H1 (cell line): Measurements from ENCODE around the gene PLCB1. TPM values are rescaled to one million over a fixed set of nuclear protein-coding genes. Genes with fewer than 3 reads are reported as not detected.

ENCODE experiments used
- CTCF ChIA-PET: fragments of 300-600 bp; sonication (Branson Sonifier 250); formaldehyde crosslinking; loops from one replicate; lab custom pipeline; 2021; ENCODE audit not compliant: partially characterized antibody; lab: Charles Lee
- POLR2A ChIA-PET: fragments of 300-600 bp; sonication (Branson Sonifier 250); formaldehyde crosslinking; loops from one replicate; lab custom pipeline; 2021; ENCODE audit warnings: inconsistent platforms; ENCODE audit not compliant: partially characterized antibody; lab: Charles Lee
- DNase-seq, 2 experiments: peaks; one replicate each; pipeline versions ENCODE4 v3.0.0 to v3.0.0-alpha.2; 2010 to 2022; ENCODE audit warnings: low spot score in 2 of 2, low read depth in 1 of 2, mixed read lengths in 1 of 2
- FAIRE-seq: peaks from 2 replicates; lab custom pipeline; 2011; peaks lifted over from hg19 to GRCh38; lab: Jason Lieb, UNC
- H2AFZ ChIP-seq: 2 replicates; pipeline ENCODE4 v1.8.1; 2012; ENCODE audit warnings: low read length, inconsistent platforms
- H2AK5ac ChIP-seq: 2 replicates; pipeline ENCODE4 v1.6.1; 2013; ENCODE audit warnings: low read depth, low read length
- H2BK120ac ChIP-seq: replicated peaks from 2 replicates; pipeline ENCODE3; 2013; ENCODE audit warnings: low read depth, low read length, inconsistent platforms
- H2BK12ac ChIP-seq: 2 replicates; pipeline ENCODE4 v1.6.1; 2013; ENCODE audit warnings: low read depth, low read length
- H2BK15ac ChIP-seq: 2 replicates; pipeline ENCODE4 v1.6.1; 2013; ENCODE audit warnings: low read length
- H2BK20ac ChIP-seq: 2 replicates; pipeline ENCODE4 v1.6.1; 2013; ENCODE audit warnings: low read length
- H2BK5ac ChIP-seq: 2 replicates; pipeline ENCODE4 v1.6.1; 2013; ENCODE audit warnings: low read depth, low read length
- H3K14ac ChIP-seq: 2 replicates; pipeline ENCODE4 v1.6.1; 2013; ENCODE audit warnings: inconsistent platforms; ENCODE audit not compliant: insufficient read length
- H3K18ac ChIP-seq: 2 replicates; pipeline ENCODE4 v1.6.1; 2013; ENCODE audit warnings: low read length; ENCODE audit errors: extremely low read depth
- H3K23ac ChIP-seq: 2 replicates; pipeline ENCODE4 v1.6.1; 2013; ENCODE audit warnings: inconsistent platforms; ENCODE audit not compliant: insufficient read length
- H3K23me2 ChIP-seq: 2 replicates; pipeline ENCODE4 v1.6.1; 2013; ENCODE audit warnings: low read depth, low read length
- H3K27ac ChIP-seq: 2 replicates; pipeline ENCODE4 v1.6.1; 2011; ENCODE audit warnings: low read depth, low read length, inconsistent platforms
- H3K27me3 ChIP-seq, 4 experiments: replicated peaks in 1 of 4; 1 replicate in 1 of 4; 2 replicates in 3 of 4; pipeline versions ENCODE4 v1.6.1 to v1.8.1; 2011 to 2013; ENCODE audit warnings: low read length in 3 of 4, mild to moderate bottlenecking in 3 of 4, inconsistent platforms in 2 of 4, mixed read lengths in 2 of 4, moderate library complexity in 1 of 4; ENCODE audit not compliant: control insufficient read depth in 3 of 4, insufficient read depth in 3 of 4; ENCODE audit errors: extremely low read depth in 1 of 4
- H3K36me3 ChIP-seq, 4 experiments: 2 replicates each; pipeline versions ENCODE4 v1.6.1 to v1.8.1; 2011 to 2013; ENCODE audit warnings: mild to moderate bottlenecking in 4 of 4, low read length in 3 of 4, moderate library complexity in 2 of 4, control low read depth in 1 of 4, inconsistent platforms in 1 of 4; ENCODE audit not compliant: insufficient read depth in 4 of 4, control insufficient read depth in 2 of 4
- H3K4ac ChIP-seq: replicated peaks from 2 replicates; pipeline ENCODE3; 2013; ENCODE audit warnings: low read length, low read depth, mixed read lengths, inconsistent platforms; ENCODE audit not compliant: insufficient read length
- H3K4me1 ChIP-seq, 4 experiments: replicated peaks in 1 of 4; 1 replicate in 1 of 4; 2 replicates in 3 of 4; pipeline versions ENCODE4 v1.6.1 to v1.8.1; 2011 to 2013; ENCODE audit warnings: low read length in 3 of 4, inconsistent platforms in 2 of 4, mixed read lengths in 1 of 4; ENCODE audit not compliant: insufficient read depth in 4 of 4, control insufficient read depth in 3 of 4
- H3K4me2 ChIP-seq, 2 experiments: 2 replicates each; pipeline versions ENCODE4 v1.6.1 to v1.8.1; 2011 to 2013; ENCODE audit warnings: low read depth in 2 of 2, low read length in 2 of 2, control low read depth in 1 of 2, inconsistent platforms in 1 of 2, mild to moderate bottlenecking in 1 of 2; ENCODE audit not compliant: insufficient read depth in 1 of 2
- H3K4me3 ChIP-seq, 4 experiments: fragments of 200-600, 300-600 bp in 1 of 4; sonication (generic), shearing (Covaris generic), sonication (Bioruptor Twin) in 1 of 4; 2 replicates each; pipeline versions ENCODE4 v1.5.1 to v1.8.1; 2011 to 2016; ENCODE audit warnings: low read length in 4 of 4, low read depth in 3 of 4, control low read depth in 2 of 4, inconsistent platforms in 2 of 4, mild to moderate bottlenecking in 2 of 4, mixed read lengths in 1 of 4, moderate library complexity in 1 of 4; ENCODE audit not compliant: insufficient read depth in 2 of 4; ENCODE audit errors: extremely low read depth in 1 of 4
- H3K56ac ChIP-seq: replicated peaks from 2 replicates; pipeline ENCODE3; 2013; ENCODE audit warnings: low read depth, mild to moderate bottlenecking, mixed read lengths, low read length, inconsistent platforms; ENCODE audit not compliant: insufficient read length
- H3K79me1 ChIP-seq: 2 replicates; pipeline ENCODE4 v1.6.1; 2013; ENCODE audit warnings: low read depth, low read length, control low read depth
- H3K79me2 ChIP-seq, 2 experiments: 2 replicates each; pipeline versions ENCODE4 v1.6.1 to v1.8.1; 2012 to 2013; ENCODE audit warnings: low read length in 2 of 2, mild to moderate bottlenecking in 2 of 2, inconsistent platforms in 1 of 2; ENCODE audit not compliant: insufficient read depth in 2 of 2, control insufficient read depth in 1 of 2
- H3K9ac ChIP-seq, 4 experiments: replicated peaks in 1 of 4; 1 replicate in 1 of 4; 2 replicates in 3 of 4; pipeline versions ENCODE4 v1.6.1 to v1.8.1; 2011 to 2013; ENCODE audit warnings: low read depth in 3 of 4, low read length in 3 of 4, control low read depth in 2 of 4, mild to moderate bottlenecking in 2 of 4, moderate library complexity in 2 of 4, inconsistent platforms in 1 of 4; ENCODE audit errors: extremely low read depth in 1 of 4
- H3K9me3 ChIP-seq, 2 experiments: 2 replicates each; pipeline versions ENCODE4 v1.6.1 to v1.8.1; 2012 to 2013; ENCODE audit warnings: mild to moderate bottlenecking in 2 of 2, moderate library complexity in 2 of 2, control low read depth in 1 of 2, inconsistent platforms in 1 of 2, low read depth in 1 of 2, low read length in 1 of 2, mixed read lengths in 1 of 2; ENCODE audit not compliant: insufficient read depth in 2 of 2
- H4K20me1 ChIP-seq, 2 experiments: replicated peaks in 1 of 2; 2 replicates each; pipeline versions ENCODE3 to v1.8.1; 2011 to 2013; ENCODE audit warnings: inconsistent platforms in 2 of 2, low read length in 2 of 2, mild to moderate bottlenecking in 1 of 2; ENCODE audit not compliant: insufficient read depth in 2 of 2, control insufficient read depth in 1 of 2
- H4K5ac ChIP-seq: 2 replicates; pipeline ENCODE4 v1.6.1; 2013; ENCODE audit warnings: low read length, low read depth, mixed read lengths, inconsistent platforms; ENCODE audit not compliant: insufficient read length
- H4K8ac ChIP-seq: 2 replicates; pipeline ENCODE4 v1.8.0; 2013; ENCODE audit warnings: mild to moderate bottlenecking, moderate library complexity, low read length, inconsistent platforms; ENCODE audit not compliant: insufficient read depth; ENCODE audit errors: extremely low read depth
- H4K91ac ChIP-seq: replicated peaks from 2 replicates; pipeline ENCODE3; 2013; ENCODE audit warnings: low read length, mixed read lengths, inconsistent platforms; ENCODE audit not compliant: insufficient read length
- BCL11A ChIP-seq, 2 experiments: IDR thresholded peaks; one replicate each; pipeline ENCODE4 v1.6.1; 2011; ENCODE audit warnings: low read depth in 2 of 2, low read length in 2 of 2, mild to moderate bottlenecking in 2 of 2
- CTBP2 ChIP-seq: IDR thresholded peaks from 2 replicates; pipeline ENCODE4 v1.7.0; 2011; ENCODE audit warnings: borderline replicate concordance, mild to moderate bottlenecking, moderate library complexity, mixed read lengths, low read length; ENCODE audit not compliant: insufficient read depth, insufficient read length
- EZH2 ChIP-seq: fragments of 200-600 bp; sonication (generic); IDR thresholded peaks from 2 replicates; pipeline ENCODE4 v1.7.1; 2012; ENCODE audit warnings: low read depth, mild to moderate bottlenecking, moderate library complexity, low read length, inconsistent platforms; ENCODE audit not compliant: severe bottlenecking
- GABPA ChIP-seq: IDR thresholded peaks from 2 replicates; pipeline ENCODE4 v1.6.1; 2011; ENCODE audit warnings: mild to moderate bottlenecking, low read length, moderate library complexity, borderline replicate concordance; ENCODE audit not compliant: insufficient read depth
- HDAC6 ChIP-seq: IDR thresholded peaks from one replicate; pipeline ENCODE4 v1.7.1; 2012; ENCODE audit warnings: low read depth, mild to moderate bottlenecking, inconsistent platforms, low read length, moderate library complexity
- RBBP5 ChIP-seq: IDR thresholded peaks from 2 replicates; pipeline ENCODE4 v1.7.1; 2012; ENCODE audit warnings: low read depth, mild to moderate bottlenecking, inconsistent platforms, low read length, moderate library complexity, borderline replicate concordance
- SAP30 ChIP-seq: fragments of 300-600 bp; sonication (generic); IDR thresholded peaks from 2 replicates; pipeline ENCODE4 v1.7.1; 2012; ENCODE audit warnings: low read length, moderate library complexity, mild to moderate bottlenecking, inconsistent platforms; ENCODE audit not compliant: insufficient read depth, insufficient replicate concordance
- SUZ12 ChIP-seq: fragments of 200-600 bp; sonication (generic); IDR thresholded peaks from 2 replicates; pipeline ENCODE4 v1.6.1; 2012; ENCODE audit warnings: mild to moderate bottlenecking, inconsistent platforms, low read length, moderate library complexity, mixed read lengths
- TAF7 ChIP-seq: optimal IDR thresholded peaks from 2 replicates; pipeline ENCODE3; 2011; ENCODE audit warnings: low read depth, mild to moderate bottlenecking, inconsistent platforms, low read length, moderate library complexity, borderline replicate concordance
- TCF12 ChIP-seq: IDR thresholded peaks from 2 replicates; pipeline ENCODE4 v1.6.1; 2011; ENCODE audit warnings: low read depth, mild to moderate bottlenecking, low read length
- WGBS, 2 experiments: shearing (Covaris generic) in 1 of 2; methylation state at CpG; one replicate each; pipeline versions ENCODE4 v1.1.6 to v1.1.7; 2013 to 2015; ENCODE audit warnings: low lambda C conversion rate in 2 of 2, mixed read lengths in 2 of 2, inconsistent platforms in 1 of 2, low coverage in 1 of 2, missing lambda C conversion rate in 1 of 2; ENCODE audit not compliant: insufficient replicate concordance in 2 of 2, insufficient coverage in 1 of 2, insufficient read length in 1 of 2; ENCODE audit errors: extremely low coverage in 1 of 2, missing lambda C conversion rate in 1 of 2; 5-methylcytosine and 5-hydroxymethylcytosine counted together
- polyA plus RNA-seq, 7 experiments: library from polyadenylated mRNA; depleted of rRNA in 3 of 7; stranded (reverse) in 5 of 7; unstranded in 2 of 7; fragments of >200 nt in 5 of 7; fragments of 200-250 nt in 2 of 7; gene quantifications; 1 replicate in 5 of 7; 2 replicates in 1 of 7; 4 replicates in 1 of 7; pipeline versions ENCODE4 v1.2.1 to v1.2.3, GENCODE V29; 2011 to 2013; ENCODE audit warnings: missing spikeins in 2 of 7, mixed read lengths in 2 of 7
- total RNA-seq: library from RNA; stranded (reverse); fragmentation: NEBNext Ultra II Directional; extraction: Animal tissue kit (Norgen Biotek cat#: 25700); gene quantifications from 2 replicates; pipeline ENCODE4 v1.2.1, GENCODE V29; 2021

The PLCB1 gene
- total and polyA plus RNA-seq, 2 of the 8 experiments (the other 6 are each of a cell fraction or from before 2014, with no cell fraction given), result 2.6 to 9.1 TPM

GRCh38 chr20:8144282-8145245, 12.5 kb downstream of the PLCB1 start:
- Histone ChIP-seq H3K79me1 (peaks cover 2% of the 10 kb centered on the region; the same call in 1 of the 2 replicates), H2AK5ac (peak overlapping the region; percentile 20; the same call in 1 of the 2 replicates), H3K9ac (no peak overlapping the region), H4K5ac (no peak overlapping the region), H2AFZ (no peak overlapping the region), H3K4me3 (no peak overlapping the region), H4K91ac (no peak overlapping the region), H4K8ac (no peak overlapping the region), H2BK12ac (no peak overlapping the region), H3K27ac (no peak overlapping the region), H2BK120ac (no peak overlapping the region), H3K14ac (no peak overlapping the region), H4K20me1 (no peaks in the 10 kb centered on the region), H3K18ac (no peak overlapping the region), H2BK5ac (0 out of 2 replicates have a peak overlapping the region, but pooled peaks have one; percentile 10), H3K4ac (no peak overlapping the region), H3K56ac (no peak overlapping the region), H3K79me2 (no peaks in the 10 kb centered on the region), H3K4me2 (no peak overlapping the region), H3K27me3 (no peaks in the 10 kb centered on the region), H3K23ac (no peak overlapping the region), H2BK15ac (no peak overlapping the region), H3K23me2 (no peaks in the 10 kb centered on the region; the same call in 1 of the 2 replicates), H3K9me3 (no peaks in the 10 kb centered on the region), H3K36me3 (no peaks in the 10 kb centered on the region), H2BK20ac (no peak overlapping the region), H3K4me1 (peaks cover 0 to 7% (median 0%) of the 10 kb centered on the region in 4 experiments; a peak in 2 of 7 replicates)
- no peak for DNase-seq
- ChIA-PET POLR2A (no interaction called here), CTCF (interaction anchor here (0.6 to 0.9 kb wide), 2 partner anchors 158 to 189 kb away, joined by 3 read pairs; no protein-coding TSS in a partner anchor)
- no peak for FAIRE-seq
- 84% methylated on average over 13 of the region's 13 CpGs; no CpG with 5 or more reads in 1 of the 2 experiments for WGBS, 2 experiments
- TF ChIP-seq RBBP5, result no peak
- TF ChIP-seq BCL11A (IDR thresholded peaks at IDR 0.05; ENCODE audit: low read depth in 2 of 2, low read length in 2 of 2), result no peak
- TF ChIP-seq SUZ12, result no peak
- no peak for TF ChIP-seq HDAC6
- no peak for TF ChIP-seq EZH2
- TF ChIP-seq GABPA, result no peak
- TF ChIP-seq CTBP2, result no peak
- no peak for TF ChIP-seq TAF7
- no peak for TF ChIP-seq TCF12
- no peak for TF ChIP-seq SAP30
